GM12878 (cell line): Measurements from ENCODE around the gene SMIM35. TPM values are rescaled to one million over a fixed set of nuclear protein-coding genes. Genes with fewer than 3 reads are reported as not detected.

Source experiments
- ATAC-seq: fragments of 200-7000 bp; cut with Tn5 transposase; 3 replicates; pipeline ENCODE4 v1.9.1; 2020; ENCODE audit warnings: mild to moderate bottlenecking, moderate library complexity
- BruUV-seq: library from RNA; stranded (reverse); fragments of 400-500 nt; replicated peaks from 2 replicates; lab custom pipeline; 2021; lab: Mats Ljungman, UMichigan
- CTCF ChIA-PET: fragments of 300-600 bp; sonication (Branson Sonifier 250); formaldehyde crosslinking; extraction: SDS; loops from one replicate; lab custom pipeline; 2021; ENCODE audit warnings: inconsistent platforms; lab: Yijun Ruan, JAX
- POLR2A ChIA-PET: fragments of 350-600 bp; formaldehyde crosslinking; extraction: SDS; loops from one replicate; lab custom pipeline; 2021; ENCODE audit warnings: inconsistent platforms; lab: Charles Lee
- RAD21 ChIA-PET: fragments of 300-600 bp; sonication (Branson Sonifier 250); formaldehyde crosslinking; loops from one replicate; lab custom pipeline; 2023; ENCODE audit warnings: antibody characterized with exemption; ENCODE audit not compliant: unreplicated experiment; lab: Charles Lee
- SMC1A ChIA-PET: fragments of 300-600 bp; sonication (Branson Sonifier 250); formaldehyde crosslinking; loops from one replicate; lab custom pipeline; 2023; ENCODE audit not compliant: unreplicated experiment, uncharacterized antibody; lab: Charles Lee
- DNase-seq: peaks from one replicate; pipeline ENCODE4 v3.0.0-alpha.2; 2011; ENCODE audit warnings: low read depth, low spot score
- FAIRE-seq: peaks from 3 replicates; lab custom pipeline; 2011; peaks lifted over from hg19 to GRCh38; lab: Jason Lieb, UNC
- H2AFZ ChIP-seq: 2 replicates; pipeline ENCODE4 v1.6.0; 2011; ENCODE audit warnings: low read depth, low read length, control low read depth; ENCODE audit not compliant: control insufficient read depth
- H3K27ac ChIP-seq: 2 replicates; pipeline ENCODE4 v1.5.1; 2011; ENCODE audit warnings: control low read depth; ENCODE audit not compliant: control insufficient read depth, insufficient read depth
- H3K27me3 ChIP-seq, 2 experiments: replicated peaks in 1 of 2; 2 replicates each; pipeline versions ENCODE4 v1.6.0 to v1.6.1; 2011; ENCODE audit warnings: low read length in 1 of 2; ENCODE audit not compliant: control insufficient read depth in 2 of 2, insufficient read depth in 2 of 2
- H3K36me3 ChIP-seq, 2 experiments: 2 replicates each; pipeline ENCODE4 v1.5.1; 2011; ENCODE audit warnings: low read length in 1 of 2; ENCODE audit not compliant: control insufficient read depth in 2 of 2, insufficient read depth in 2 of 2
- H3K4me1 ChIP-seq: 2 replicates; pipeline ENCODE4 v1.6.1; 2011; ENCODE audit warnings: mild to moderate bottlenecking, low read length, moderate library complexity, mixed read lengths; ENCODE audit not compliant: control insufficient read depth, insufficient read depth
- H3K4me2 ChIP-seq: 2 replicates; pipeline ENCODE4 v1.6.0; 2011; ENCODE audit warnings: control low read depth; ENCODE audit not compliant: control insufficient read depth, insufficient read depth
- H3K4me3 ChIP-seq: fragments of 200-600 bp; sonication (generic); 2 replicates; pipeline ENCODE4 v1.5.1; 2016
- H3K79me2 ChIP-seq: 2 replicates; pipeline ENCODE4 v1.6.0; 2011; ENCODE audit warnings: low read length; ENCODE audit not compliant: control insufficient read depth, insufficient read depth
- H3K9ac ChIP-seq: 2 replicates; pipeline ENCODE4 v1.8.0; 2011; ENCODE audit warnings: low read length, control low read depth, mixed read lengths; ENCODE audit not compliant: control insufficient read depth, insufficient read depth
- H3K9me3 ChIP-seq: replicated peaks from 3 replicates; pipeline ENCODE4 v1.5.1; 2011; ENCODE audit warnings: mild to moderate bottlenecking, low read length; ENCODE audit not compliant: control insufficient read depth, insufficient read depth
- H4K20me1 ChIP-seq: 2 replicates; pipeline ENCODE4 v1.6.0; 2011; ENCODE audit not compliant: control insufficient read depth, insufficient read depth
- ASH2L ChIP-seq: fragments of 300-600, 200-600 bp; sonication (generic); IDR thresholded peaks from 2 replicates; pipeline ENCODE4 v1.6.1; 2017; ENCODE audit warnings: low read depth, mild to moderate bottlenecking, borderline replicate concordance
- CREM ChIP-seq: IDR thresholded peaks from 2 replicates; pipeline ENCODE4 v1.6.1; 2014; ENCODE audit warnings: antibody characterized with exemption, low read depth
- GABPA ChIP-seq: IDR thresholded peaks from 2 replicates; pipeline ENCODE4 v1.6.1; 2014; ENCODE audit warnings: antibody characterized with exemption, low read depth, mild to moderate bottlenecking, inconsistent platforms
- IKZF2 ChIP-seq, 2 experiments: fragments of 450-650 bp; IDR thresholded peaks; 2 replicates each; pipeline ENCODE4 v1.6.1; 2017; ENCODE audit warnings: mild to moderate bottlenecking in 2 of 2, moderate library complexity in 2 of 2
- KDM1A ChIP-seq: fragments of 200-600 bp; sonication (generic); IDR thresholded peaks from 2 replicates; pipeline ENCODE4 v1.6.1; 2016; ENCODE audit warnings: borderline replicate concordance
- MYC ChIP-seq: IDR thresholded peaks from 2 replicates; pipeline ENCODE4 v1.6.1; 2011; ENCODE audit warnings: mild to moderate bottlenecking, low read length, moderate library complexity, inconsistent platforms; ENCODE audit not compliant: insufficient read depth, insufficient replicate concordance, insufficient read length, severe bottlenecking
- NR2C1 ChIP-seq: fragments of 450-650 bp; IDR thresholded peaks from 2 replicates; pipeline ENCODE4 v1.6.1; 2017; ENCODE audit warnings: antibody characterized with exemption, mild to moderate bottlenecking, moderate library complexity
- NR2C2 ChIP-seq: IDR thresholded peaks from 2 replicates; pipeline ENCODE4 v1.6.1; 2011; ENCODE audit warnings: borderline replicate concordance, low read depth; ENCODE audit not compliant: control insufficient read depth, insufficient read length
- RBBP5 ChIP-seq: fragments of 200-600 bp; sonication (generic); conservative IDR thresholded peaks from 2 replicates; pipeline ENCODE4 v1.6.1; 2016
- SIN3A ChIP-seq: IDR thresholded peaks from 2 replicates; pipeline ENCODE4 v1.6.1; 2012; ENCODE audit warnings: low read depth, low read length, improper control_type of control experiment
- SIX5 ChIP-seq: IDR thresholded peaks from 2 replicates; pipeline ENCODE4 v1.6.1; 2011; ENCODE audit warnings: mild to moderate bottlenecking, low read depth, low read length, moderate library complexity; ENCODE audit not compliant: severe bottlenecking
- YY1 ChIP-seq: IDR thresholded peaks from 2 replicates; pipeline ENCODE4 v1.6.1; 2011; ENCODE audit warnings: low read depth, mild to moderate bottlenecking, low read length
- ZBTB4 ChIP-seq: fragments of 450-650 bp; formaldehyde crosslinking; IDR thresholded peaks from 2 replicates; pipeline ENCODE4 v1.4.0; 2022; ENCODE audit warnings: mild to moderate bottlenecking, moderate library complexity
- WGBS: methylation state at CpG from one replicate; pipeline ENCODE4 v1.1.6; 2016; ENCODE audit warnings: low lambda C conversion rate; ENCODE audit not compliant: insufficient replicate concordance, insufficient coverage; ENCODE audit errors: missing lambda C conversion rate; 5-methylcytosine and 5-hydroxymethylcytosine counted together
- in situ Hi-C: fragments of 300-500 bp; cut with MboI; formaldehyde crosslinking; loops from 9 replicates; pipeline ENCODE4 v1.14.3; 2018; ENCODE audit warnings: mixed read lengths
- intact Hi-C: fragments of 100-400 bp; cut with micrococcal nuclease; formaldehyde crosslinking; loops from one replicate; pipeline ENCODE4 v1.14.2; 2022; ENCODE audit not compliant: unreplicated experiment
- polyA plus RNA-seq, 11 experiments: library from polyadenylated mRNA; depleted of rRNA in 4 of 11; unstranded in 6 of 11; stranded (reverse) in 5 of 11; fragments of >200 nt; fragmentation: Nextera tagmentation in 4 of 11; fragmentation: Illumina TruSeq in 1 of 11; extraction: Ambion mirVana in 4 of 11; extraction: Trizol in 1 of 11; gene quantifications; 1 replicate in 1 of 11; 2 replicates in 10 of 11; pipeline versions ENCODE4 v1.2.1 to v1.2.3, GENCODE V29; 2011 to 2016; ENCODE audit warnings: inconsistent platforms in 2 of 11, missing spikeins in 2 of 11, low read depth in 1 of 11
- total RNA-seq, 4 experiments: library from RNA; depleted of rRNA in 3 of 4; stranded (reverse); fragments of >200 nt in 3 of 4; fragmentation: Illumina TruSeq in 1 of 4; extraction: Trizol in 1 of 4; gene quantifications; 2 replicates each; pipeline versions ENCODE4 v1.2.1 to v1.2.3, GENCODE V29; 2013 to 2021
- TF ChIP-seq, protein P1 (sequence below): fragments of 150-350 bp; IDR thresholded peaks from 2 replicates; pipeline ENCODE4 v1.6.1; 2014; ENCODE audit warnings: mild to moderate bottlenecking, low read depth, low read length

SMIM35 gene
- total and polyA plus RNA-seq, 10 of the 15 experiments (the other 5 are each of a cell fraction or from before 2014, with no cell fraction given) = 0.02 to 1.1 (median 0.05) TPM; not detected in 5

DNA sequence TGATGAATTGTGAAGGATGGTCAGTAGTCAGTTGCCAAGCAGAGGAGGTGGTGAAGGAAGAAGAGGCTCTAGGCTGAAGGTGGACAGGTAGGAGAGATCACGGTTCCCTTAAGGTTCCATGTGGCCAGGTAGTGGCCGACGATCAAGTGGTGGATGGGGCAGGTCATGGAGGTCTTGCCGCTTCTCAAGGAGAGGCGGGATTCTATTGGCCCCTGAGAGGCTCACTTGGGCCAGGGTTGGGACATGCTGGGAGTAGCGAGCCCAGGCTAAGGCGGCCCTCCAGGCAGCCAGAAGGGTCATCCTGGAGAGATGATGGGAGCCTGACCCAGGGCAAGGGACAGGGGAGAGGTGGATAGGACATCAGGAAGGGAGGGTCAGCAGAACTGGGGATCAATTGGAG is 30.8 kb downstream of the SMIM35 start:
- DNase-seq (no peak), FAIRE-seq (no peak), ATAC-seq (no peak)
- Histone ChIP-seq H3K79me2 (no peaks in the 10 kb centered on the region), H3K9ac (no peak overlapping the region), H2AFZ (no peak overlapping the region), H3K9me3 (no peaks in the 10 kb centered on the region), H3K27ac (no peak overlapping the region), H4K20me1 (no peaks in the 10 kb centered on the region), H3K4me3 (no peak overlapping the region), H3K4me2 (no peak overlapping the region), H3K4me1 (peaks cover 12% of the 10 kb centered on the region), H3K36me3 (no peaks in the 10 kb centered on the region), H3K27me3 (peaks cover 1 to 3% of the 10 kb centered on the region in 2 experiments; a peak in 2 of 4 replicates)
- CTCF ChIA-PET = interaction anchor here (0.5 to 9.1 kb wide), 6 partner anchors 106 to 630 kb away, joined by 3 to 364 read pairs (median 136); partner anchors contain the start of gene FXYD2
- SMC1A ChIA-PET = interaction anchor here (1.4 to 8.2 kb wide), 7 partner anchors 11 to 237 kb away, joined by 3 to 295 read pairs (median 67); partner anchors contain the start of genes FXYD2 and IL10RA
- POLR2A ChIA-PET = no interaction called here
- no TSS peak for BruUV-seq
- in situ Hi-C loops (loop anchor here (5.0 to 25.0 kb wide), 2 partner anchors 214 to 619 kb away; no protein-coding TSS in a partner anchor), intact Hi-C loops (no loop called here)
- RAD21 ChIA-PET = interaction anchor here (6.6 to 7.3 kb wide), 3 partner anchors 107 to 235 kb away, joined by 93 to 248 read pairs (median 183); partner anchors contain the start of gene FXYD2
- TF ChIP-seq KDM1A (no peak), ASH2L (no peak), NR2C1 (no peak), IKZF2 (IDR thresholded peaks at IDR 0.05) (no peak), RBBP5 (no peak), MYC (no peak), GABPA (no peak), NR2C2 (no peak), CREM (no peak), SIN3A (no peak), ZBTB4 (CRISPR knock-in tag) (no peak), SIX5 (no peak), YY1 (no peak)
- TF ChIP-seq, protein P1, sequence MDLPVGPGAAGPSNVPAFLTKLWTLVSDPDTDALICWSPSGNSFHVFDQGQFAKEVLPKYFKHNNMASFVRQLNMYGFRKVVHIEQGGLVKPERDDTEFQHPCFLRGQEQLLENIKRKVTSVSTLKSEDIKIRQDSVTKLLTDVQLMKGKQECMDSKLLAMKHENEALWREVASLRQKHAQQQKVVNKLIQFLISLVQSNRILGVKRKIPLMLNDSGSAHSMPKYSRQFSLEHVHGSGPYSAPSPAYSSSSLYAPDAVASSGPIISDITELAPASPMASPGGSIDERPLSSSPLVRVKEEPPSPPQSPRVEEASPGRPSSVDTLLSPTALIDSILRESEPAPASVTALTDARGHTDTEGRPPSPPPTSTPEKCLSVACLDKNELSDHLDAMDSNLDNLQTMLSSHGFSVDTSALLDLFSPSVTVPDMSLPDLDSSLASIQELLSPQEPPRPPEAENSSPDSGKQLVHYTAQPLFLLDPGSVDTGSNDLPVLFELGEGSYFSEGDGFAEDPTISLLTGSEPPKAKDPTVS = no peak
- 50% methylated on average over 7 of the region's 7 CpGs for WGBS
